Measurements from ENCODE around the gene MICU1. TPM values are rescaled to one million over a fixed set of nuclear protein-coding genes. Genes with fewer than 3 reads are reported as not detected.

The MICU1 gene
- total and polyA plus RNA-seq, 10 of the 15 experiments (the other 5 are each of a cell fraction or from before 2014, with no cell fraction given) = 18.2 to 36.4 (median 22.2) TPM

- WGBS (ENCODE audit: insufficient coverage, insufficient replicate concordance, low lambda C conversion rate, missing lambda C conversion rate) = 10% methylated on average over 1 of the region's 1 CpG
These were observed 35.6 kb upstream of the MICU1 start for GRCh38 chr10:72661431-72661830.

More at GRCh38 chr10:72661431-72661830, 35.6 kb upstream of the MICU1 start:
- H3K4me1 ChIP-seq (ENCODE audit: control insufficient read depth, insufficient read depth, low read length) = no peaks in the 10 kb centered on the region
- H3K4me3 ChIP-seq = no peak overlapping the region
- in situ Hi-C loops (cut with MboI) = no loop called here
- RAD21 ChIA-PET (ENCODE audit: unreplicated experiment) = no interaction called here
- CTCF ChIA-PET = no interaction called here
- no peaks in the 10 kb centered on the region for H3K9me3 ChIP-seq (replicated peaks; ENCODE audit: control insufficient read depth, insufficient read depth, low read length)
- intact Hi-C loops (cut with micrococcal nuclease; ENCODE audit: unreplicated experiment) = no loop called here
- H3K79me2 ChIP-seq (ENCODE audit: control insufficient read depth, insufficient read depth, low read length) = no peaks in the 10 kb centered on the region
- BruUV-seq (replicated peaks) = no TSS peak
- no peaks in the 10 kb centered on the region for H3K36me3 ChIP-seq (ENCODE audit: control insufficient read depth in 2 of 2, insufficient read depth in 2 of 2, low read length in 1 of 2)
- no peak overlapping the region for H3K9ac ChIP-seq (ENCODE audit: control insufficient read depth, insufficient read depth, low read length)
- no peaks in the 10 kb centered on the region for H3K27me3 ChIP-seq (replicated peaks in 1 of 2; ENCODE audit: control insufficient read depth in 2 of 2, insufficient read depth in 2 of 2, low read length in 1 of 2)
- no peaks in the 10 kb centered on the region for H4K20me1 ChIP-seq (ENCODE audit: control insufficient read depth, insufficient read depth)
- no peak overlapping the region for H2AFZ ChIP-seq (ENCODE audit: control insufficient read depth, low read depth, low read length)
- ATAC-seq (no peak), DNase-seq (ENCODE audit: low read depth, low spot score) (no peak), FAIRE-seq (no peak)
- POLR2A ChIA-PET = no interaction called here
- TF ChIP-seq ZNF24 (IDR thresholded peaks at IDR 0.05) = no peak
- TF ChIP-seq POLR2A (IDR thresholded peaks at IDR 0.05; ENCODE audit: low read depth, low read length) = no peak
- TF ChIP-seq, protein P1, sequence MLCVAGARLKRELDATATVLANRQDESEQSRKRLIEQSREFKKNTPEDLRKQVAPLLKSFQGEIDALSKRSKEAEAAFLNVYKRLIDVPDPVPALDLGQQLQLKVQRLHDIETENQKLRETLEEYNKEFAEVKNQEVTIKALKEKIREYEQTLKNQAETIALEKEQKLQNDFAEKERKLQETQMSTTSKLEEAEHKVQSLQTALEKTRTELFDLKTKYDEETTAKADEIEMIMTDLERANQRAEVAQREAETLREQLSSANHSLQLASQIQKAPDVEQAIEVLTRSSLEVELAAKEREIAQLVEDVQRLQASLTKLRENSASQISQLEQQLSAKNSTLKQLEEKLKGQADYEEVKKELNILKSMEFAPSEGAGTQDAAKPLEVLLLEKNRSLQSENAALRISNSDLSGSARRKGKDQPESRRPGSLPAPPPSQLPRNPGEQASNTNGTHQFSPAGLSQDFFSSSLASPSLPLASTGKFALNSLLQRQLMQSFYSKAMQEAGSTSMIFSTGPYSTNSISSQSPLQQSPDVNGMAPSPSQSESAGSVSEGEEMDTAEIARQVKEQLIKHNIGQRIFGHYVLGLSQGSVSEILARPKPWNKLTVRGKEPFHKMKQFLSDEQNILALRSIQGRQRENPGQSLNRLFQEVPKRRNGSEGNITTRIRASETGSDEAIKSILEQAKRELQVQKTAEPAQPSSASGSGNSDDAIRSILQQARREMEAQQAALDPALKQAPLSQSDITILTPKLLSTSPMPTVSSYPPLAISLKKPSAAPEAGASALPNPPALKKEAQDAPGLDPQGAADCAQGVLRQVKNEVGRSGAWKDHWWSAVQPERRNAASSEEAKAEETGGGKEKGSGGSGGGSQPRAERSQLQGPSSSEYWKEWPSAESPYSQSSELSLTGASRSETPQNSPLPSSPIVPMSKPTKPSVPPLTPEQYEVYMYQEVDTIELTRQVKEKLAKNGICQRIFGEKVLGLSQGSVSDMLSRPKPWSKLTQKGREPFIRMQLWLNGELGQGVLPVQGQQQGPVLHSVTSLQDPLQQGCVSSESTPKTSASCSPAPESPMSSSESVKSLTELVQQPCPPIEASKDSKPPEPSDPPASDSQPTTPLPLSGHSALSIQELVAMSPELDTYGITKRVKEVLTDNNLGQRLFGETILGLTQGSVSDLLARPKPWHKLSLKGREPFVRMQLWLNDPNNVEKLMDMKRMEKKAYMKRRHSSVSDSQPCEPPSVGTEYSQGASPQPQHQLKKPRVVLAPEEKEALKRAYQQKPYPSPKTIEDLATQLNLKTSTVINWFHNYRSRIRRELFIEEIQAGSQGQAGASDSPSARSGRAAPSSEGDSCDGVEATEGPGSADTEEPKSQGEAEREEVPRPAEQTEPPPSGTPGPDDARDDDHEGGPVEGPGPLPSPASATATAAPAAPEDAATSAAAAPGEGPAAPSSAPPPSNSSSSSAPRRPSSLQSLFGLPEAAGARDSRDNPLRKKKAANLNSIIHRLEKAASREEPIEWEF (IDR thresholded peaks at IDR 0.05; ENCODE audit: insufficient replicate concordance, low read depth, low read length) = no peak
- no peak for TF ChIP-seq SP1 (IDR thresholded peaks at IDR 0.05; ENCODE audit: low read depth, low read length)
- TF ChIP-seq SREBF2 (IDR thresholded peaks at IDR 0.05; ENCODE audit: low read length) = no peak
- no peak for TF ChIP-seq SKIL (IDR thresholded peaks at IDR 0.05; ENCODE audit: low read depth, poor library complexity, severe bottlenecking)
- TF ChIP-seq CBFB (IDR thresholded peaks at IDR 0.05; ENCODE audit: low read depth) = no peak
- no peak for TF ChIP-seq IKZF2 (IDR thresholded peaks at IDR 0.05)
- TF ChIP-seq RCOR1 (conservative IDR thresholded peaks at IDR 0.05; ENCODE audit: low read depth, low read length) = no peak
- TF ChIP-seq E4F1 (IDR thresholded peaks at IDR 0.05; ENCODE audit: borderline replicate concordance, partially characterized antibody) = no peak
- TF ChIP-seq SIN3A (IDR thresholded peaks at IDR 0.05; ENCODE audit: low read depth, low read length) = no peak
- no peak overlapping the region for H3K27ac ChIP-seq (ENCODE audit: control insufficient read depth, insufficient read depth)
- SMC1A ChIA-PET (ENCODE audit: uncharacterized antibody, unreplicated experiment) = interaction anchor here (0.6 kb wide), 1 partner anchor 47 kb away, joined by 3 read pairs; no protein-coding TSS in a partner anchor
- H3K4me2 ChIP-seq (ENCODE audit: control insufficient read depth, insufficient read depth) = no peak overlapping the region

Data from GM12878 (cell line).